Hematopoietic multipotent progenitor cell treated with erythropoietin and hydrocortisone succinate and interleukin-3 and kit ligand, for 6 days (in vitro differentiated cells): ENCODE measurements around the gene REC8.

Experiments
- DNase-seq: peaks from one replicate; pipeline ENCODE4 v3.0.0-alpha.2; 2015

The REC8 gene

GRCh38 chr14:24138396-24139271, 33.2 kb upstream of the REC8 start:
- DNase-seq: no peak

DNA sequence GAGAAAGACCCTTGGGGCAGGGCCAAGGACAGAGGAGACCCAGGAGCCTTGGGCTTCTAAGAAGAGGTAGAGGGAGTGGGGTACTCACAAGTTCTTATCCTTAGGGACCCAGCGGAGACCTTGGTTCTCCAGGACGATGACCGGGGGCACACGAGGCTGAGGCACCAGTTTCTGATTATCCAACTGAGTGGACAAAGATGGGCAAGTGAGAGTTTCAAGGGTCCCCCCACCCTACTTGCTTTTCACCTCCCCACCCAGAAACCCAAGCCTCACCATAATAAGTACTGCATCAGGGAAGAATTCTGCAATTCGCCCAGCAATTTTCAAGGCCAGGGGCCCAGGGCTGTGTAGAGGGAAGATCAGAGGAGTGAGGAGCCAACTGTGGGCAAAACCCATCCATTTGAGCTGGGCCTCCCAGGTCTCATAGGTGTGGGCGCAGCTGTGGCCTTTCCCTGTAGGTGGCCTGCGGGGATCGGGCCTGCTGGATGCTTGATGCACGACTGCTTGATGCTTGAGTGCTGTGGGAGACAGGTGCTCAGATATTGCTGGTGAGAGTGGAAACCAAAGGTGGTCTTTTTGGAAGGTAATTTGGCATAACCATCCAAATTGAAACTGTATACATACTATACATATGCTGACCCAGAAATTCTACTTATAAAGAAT, 32.5 kb upstream of the REC8 start:
- peak; percentile 25 for DNase-seq

DNA sequence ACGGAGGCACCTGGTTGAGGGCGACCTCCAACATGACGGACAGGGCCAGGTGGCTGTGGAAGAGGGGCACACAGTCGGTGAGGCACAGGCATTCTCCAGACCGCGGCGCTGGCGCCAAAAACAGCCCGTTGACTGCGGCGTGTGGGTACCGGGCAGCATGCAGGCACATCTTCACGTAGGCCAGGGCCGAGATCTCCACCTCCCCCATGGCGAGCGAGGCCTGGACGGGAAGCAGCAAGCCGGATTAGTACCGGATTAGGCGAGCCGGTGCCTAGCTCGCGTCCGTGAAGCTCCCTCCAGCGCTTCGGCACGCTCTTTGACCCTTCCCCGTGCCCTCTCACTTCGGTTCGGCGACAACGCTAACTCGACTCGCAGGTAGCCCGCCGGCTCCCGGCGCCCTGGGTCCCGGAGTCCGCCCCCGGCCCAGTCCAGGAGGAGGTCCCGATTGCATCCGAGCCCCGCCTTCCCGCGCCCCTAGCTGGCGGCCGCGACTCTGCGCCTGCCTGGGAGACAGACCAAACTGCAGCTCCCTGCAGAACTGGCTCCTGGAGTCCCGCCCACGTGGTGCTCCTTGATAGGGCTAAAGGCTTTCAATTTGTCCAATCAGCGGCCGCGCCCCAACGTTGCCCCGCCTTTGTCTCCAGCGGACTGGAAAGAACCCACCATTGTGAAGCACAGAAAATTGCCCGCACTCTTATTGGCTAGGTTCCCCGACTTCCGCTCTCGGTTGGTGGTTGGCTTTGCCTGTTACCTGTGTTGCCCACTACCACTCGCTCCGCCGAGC, 30.6 kb upstream of the REC8 start, which contains the start of gene EMC9:
Gene EMC9, minus strand, starts transcription at position 495 of the 784 bp plus-strand sequence. Its CDS starts 287 bp downstream, at position 208.
- DNase-seq: peak; percentile 100

DNA sequence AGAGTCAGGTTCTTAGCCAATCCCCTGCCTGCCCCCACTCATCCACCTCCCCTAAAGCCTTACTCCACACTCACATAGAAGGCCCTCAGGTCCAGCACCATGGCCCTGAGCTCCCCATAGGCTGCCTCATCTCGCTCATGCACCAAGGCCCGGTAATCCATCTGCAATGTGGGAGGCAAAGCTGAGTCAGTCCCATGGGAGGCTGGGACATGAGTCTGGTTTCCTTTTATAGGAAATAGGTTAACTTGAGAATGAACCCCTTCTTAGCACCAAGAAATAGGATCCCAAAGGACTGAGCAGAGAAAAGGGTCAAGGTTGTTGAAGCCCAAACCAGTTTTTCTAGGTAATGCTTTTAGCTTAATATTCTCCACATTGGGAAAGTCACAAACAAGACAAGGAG, 28.4 kb upstream of the REC8 start:
- DNase-seq: no peak

- DNase-seq: no peak
These were observed 27.4 kb upstream of the REC8 start for GRCh38 chr14:24144451-24144850.

DNA sequence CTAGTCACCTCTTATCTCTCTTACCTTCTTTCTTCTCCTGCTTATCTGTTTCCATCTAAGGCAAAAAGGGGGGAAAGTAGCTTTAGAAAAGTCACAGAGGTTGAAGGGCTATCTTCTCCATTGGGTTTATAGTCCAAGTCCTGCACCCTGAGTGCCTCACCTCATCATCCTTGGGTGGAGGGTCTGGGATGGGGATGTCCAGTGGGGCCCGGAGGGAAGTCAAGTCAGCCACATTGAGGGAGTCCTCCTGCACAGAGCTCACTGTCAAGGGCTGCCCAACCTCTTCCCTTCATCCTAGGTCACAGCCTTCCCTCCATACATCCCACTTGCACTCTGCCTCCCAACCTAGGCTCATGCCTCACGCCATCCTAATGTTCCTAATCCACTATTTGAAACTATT, 26.7 kb upstream of the REC8 start:
- no peak for DNase-seq

DNA sequence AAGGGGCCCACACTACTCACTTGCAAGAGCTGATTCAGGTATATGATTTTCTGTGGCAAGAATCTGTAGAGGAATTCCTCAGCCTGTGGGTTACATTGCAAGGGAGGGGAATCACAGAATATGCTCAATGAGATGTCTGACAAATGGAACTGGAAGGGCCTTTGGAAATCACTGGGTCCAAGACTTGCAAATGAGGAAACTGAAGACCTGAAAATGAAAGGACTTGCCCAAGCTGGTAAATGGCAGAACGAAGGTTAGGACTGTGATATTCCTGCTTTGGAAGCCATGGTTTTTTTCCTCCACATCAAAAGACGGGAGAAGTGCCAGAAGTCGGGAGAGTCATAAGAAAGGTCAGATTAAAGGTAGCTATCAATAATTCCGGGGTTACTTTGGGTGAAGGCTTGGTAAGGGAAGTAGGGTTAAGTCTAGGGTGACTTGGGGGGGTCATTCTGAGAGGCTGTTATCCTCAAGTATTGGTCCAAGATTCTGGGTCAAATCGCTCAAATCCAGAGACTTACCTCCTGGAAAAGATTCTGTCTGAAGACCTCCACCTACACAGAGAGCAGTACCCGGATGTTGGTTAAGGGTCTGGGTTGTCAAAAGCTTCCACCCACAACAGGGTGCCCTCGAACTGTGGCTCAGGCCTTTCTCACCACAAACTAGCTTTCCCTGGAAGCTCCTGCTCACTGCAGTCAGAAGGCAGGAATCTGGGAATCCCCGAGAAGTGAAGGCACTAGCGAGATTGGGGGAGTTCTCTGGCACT, 26.0 kb upstream of the REC8 start:
- no peak for DNase-seq

- DNase-seq: peak; percentile 97
These were observed 25.4 kb upstream of the REC8 start, which contains the start of gene PSME2 for GRCh38 chr14:24146453-24146977. Gene PSME2 (minus strand): TSS chr14:24146610. CDS start chr14:24146581, 29 bp downstream.

DNA sequence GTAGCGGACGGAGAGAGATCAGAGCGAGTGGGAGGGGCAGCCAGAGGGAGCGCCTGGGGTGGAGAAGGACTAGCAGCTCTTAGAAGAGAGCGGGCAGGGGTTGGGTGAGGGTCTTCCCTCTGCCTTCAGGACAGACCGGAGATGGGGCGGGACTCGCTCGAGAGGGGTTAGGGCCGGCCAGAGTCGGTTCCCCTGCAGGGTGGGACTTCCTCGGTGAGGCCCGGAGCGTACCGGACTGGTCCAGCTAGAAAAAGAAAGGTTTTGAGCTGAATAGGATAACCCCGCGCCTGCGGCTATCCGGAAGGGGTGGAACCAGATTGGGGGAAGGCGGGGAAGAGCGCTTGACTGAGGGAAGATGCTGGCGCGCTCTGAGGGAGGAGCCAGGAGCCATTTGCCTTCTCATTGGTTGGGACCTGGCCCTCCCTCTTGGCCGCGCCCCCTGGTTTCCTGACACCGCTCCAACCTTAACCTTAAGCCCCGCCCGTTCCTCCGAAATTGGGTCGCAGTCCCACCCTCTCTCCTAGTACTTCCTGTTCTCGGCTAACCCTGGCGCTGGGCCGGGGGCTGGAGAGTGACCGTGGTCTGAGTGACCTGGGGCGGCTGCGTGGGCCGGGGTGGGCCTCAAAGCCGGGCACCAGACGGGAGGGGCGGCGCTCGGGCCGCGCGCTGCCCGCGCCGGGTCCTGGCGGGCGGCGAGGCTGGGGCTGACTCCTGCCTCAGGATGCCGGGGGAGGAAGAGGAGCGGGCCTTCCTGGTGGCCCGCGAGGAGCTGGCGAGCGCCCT, 24.7 kb upstream of the REC8 start, which contains the start of gene RNF31:
Gene RNF31, plus strand, starts transcription at position 521 of the 783 bp plus-strand sequence. Its CDS starts 201 bp downstream, at position 722.
- peak; percentile 100 for DNase-seq

DNA sequence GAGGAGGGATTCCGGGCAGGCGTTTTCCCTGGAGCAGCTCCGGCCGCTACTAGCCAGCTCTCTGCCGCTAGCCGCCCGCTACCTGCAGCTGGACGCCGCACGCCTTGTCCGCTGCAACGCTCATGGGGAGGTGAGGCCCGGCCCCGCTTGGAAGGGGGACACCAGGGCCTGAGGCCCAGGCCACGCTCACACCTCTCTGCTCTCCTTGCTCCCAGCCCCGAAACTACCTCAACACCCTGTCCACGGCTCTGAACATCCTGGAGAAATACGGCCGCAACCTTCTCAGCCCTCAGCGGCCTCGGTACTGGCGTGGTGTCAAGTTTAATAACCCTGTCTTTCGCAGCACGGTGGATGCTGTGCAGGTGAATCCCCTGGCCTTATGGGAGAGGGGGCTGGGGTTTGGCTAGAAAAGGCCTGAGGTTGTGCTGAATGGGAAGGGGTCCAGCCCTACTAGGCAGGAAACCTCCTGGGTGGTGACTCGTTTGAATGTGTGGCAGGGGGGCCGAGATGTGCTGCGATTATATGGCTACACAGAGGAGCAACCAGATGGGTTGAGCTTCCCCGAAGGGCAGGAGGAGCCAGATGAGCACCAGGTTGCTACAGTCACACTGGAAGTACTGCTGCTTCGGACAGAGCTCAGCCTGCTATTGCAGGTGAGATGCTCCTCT, 24.0 kb upstream of the REC8 start:
- DNase-seq: peak; percentile 40

DNA sequence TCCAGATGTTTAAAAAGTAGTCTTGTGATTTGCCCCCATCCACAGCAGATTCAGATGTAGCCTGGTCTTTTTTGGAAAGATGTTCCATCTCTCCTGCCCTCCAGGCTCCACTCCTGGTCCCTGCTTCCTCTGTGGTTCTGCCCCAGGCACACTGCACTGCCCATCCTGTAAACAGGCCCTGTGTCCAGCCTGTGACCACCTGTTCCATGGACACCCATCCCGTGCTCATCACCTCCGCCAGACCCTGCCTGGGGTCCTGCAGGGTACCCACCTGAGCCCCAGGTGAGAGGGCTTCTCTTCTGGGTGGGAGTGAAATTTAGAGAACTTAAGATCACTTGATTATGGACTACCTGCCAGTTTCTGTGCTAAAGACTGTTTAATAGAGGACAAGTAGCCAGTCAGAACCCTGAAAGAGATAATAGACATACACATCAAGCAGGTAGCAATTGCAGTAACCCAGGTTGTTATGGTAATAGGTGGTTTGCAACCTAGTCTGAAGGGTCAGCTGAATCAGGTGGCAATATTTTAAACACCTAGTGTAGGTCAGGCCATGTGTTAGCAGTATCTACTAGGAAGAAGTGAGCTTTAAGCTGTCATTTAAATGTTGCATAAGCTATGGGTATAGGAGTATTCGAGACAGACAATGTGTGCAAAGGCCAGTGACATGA, 22.4 kb upstream of the REC8 start:
- DNase-seq: no peak

- no peak for DNase-seq
These were observed 21.8 kb upstream of the REC8 start for GRCh38 chr14:24150061-24150460.

DNA sequence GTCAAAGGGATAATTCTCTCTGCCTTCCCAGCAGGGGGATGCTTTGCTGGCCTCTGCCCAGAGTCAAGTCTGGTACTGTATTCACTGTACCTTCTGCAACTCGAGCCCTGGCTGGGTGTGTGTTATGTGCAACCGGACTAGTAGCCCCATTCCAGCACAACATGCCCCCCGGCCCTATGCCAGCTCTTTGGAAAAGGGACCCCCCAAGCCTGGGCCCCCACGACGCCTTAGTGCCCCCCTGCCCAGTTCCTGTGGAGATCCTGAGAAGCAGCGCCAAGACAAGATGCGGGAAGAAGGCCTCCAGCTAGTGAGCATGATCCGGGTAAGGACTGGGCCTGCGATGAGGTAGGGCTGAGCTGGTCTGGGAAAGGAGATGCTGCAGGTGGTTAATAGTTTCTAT, 21.3 kb upstream of the REC8 start:
- DNase-seq: no peak

- DNase-seq: no peak
These were observed 20.9 kb upstream of the REC8 start for GRCh38 chr14:24150993-24151392.

GRCh38 chr14:24151404-24152080, 20.3 kb upstream of the REC8 start:
- no peak for DNase-seq

DNA sequence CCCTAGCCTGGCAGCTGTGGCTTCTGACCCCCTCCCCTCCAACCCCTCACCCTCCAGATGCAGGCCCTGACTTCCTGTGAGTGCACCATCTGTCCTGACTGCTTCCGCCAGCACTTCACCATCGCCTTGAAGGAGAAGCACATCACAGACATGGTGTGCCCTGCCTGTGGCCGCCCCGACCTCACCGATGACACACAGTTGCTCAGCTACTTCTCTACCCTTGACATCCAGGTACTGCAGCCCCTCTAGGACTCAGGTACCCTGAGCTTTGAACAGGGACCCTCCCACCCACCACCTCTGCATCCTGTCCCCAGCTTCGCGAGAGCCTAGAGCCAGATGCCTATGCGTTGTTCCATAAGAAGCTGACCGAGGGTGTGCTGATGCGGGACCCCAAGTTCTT, 16.8 kb upstream of the REC8 start:
- DNase-seq: no peak

DNA sequence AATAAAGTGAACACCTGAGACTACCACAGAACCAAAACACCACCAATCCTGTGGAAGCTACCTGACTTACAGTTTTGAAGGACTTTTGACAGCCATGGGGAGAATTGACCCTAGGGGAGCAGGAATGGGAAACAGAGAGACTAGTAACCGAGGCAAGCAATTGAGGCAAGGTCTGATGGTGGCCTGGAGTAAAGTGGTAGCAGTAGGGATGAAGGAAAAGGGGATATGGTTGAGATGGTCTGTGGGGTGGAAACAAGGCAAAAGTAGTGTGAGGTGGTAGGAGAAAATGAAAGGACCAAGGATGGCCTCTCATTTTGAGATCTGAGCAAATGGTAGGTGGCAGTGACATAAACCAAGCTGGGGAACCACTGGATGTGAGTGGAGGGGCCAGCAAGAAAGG, 15.0 kb upstream of the REC8 start:
- DNase-seq: no peak

DNA sequence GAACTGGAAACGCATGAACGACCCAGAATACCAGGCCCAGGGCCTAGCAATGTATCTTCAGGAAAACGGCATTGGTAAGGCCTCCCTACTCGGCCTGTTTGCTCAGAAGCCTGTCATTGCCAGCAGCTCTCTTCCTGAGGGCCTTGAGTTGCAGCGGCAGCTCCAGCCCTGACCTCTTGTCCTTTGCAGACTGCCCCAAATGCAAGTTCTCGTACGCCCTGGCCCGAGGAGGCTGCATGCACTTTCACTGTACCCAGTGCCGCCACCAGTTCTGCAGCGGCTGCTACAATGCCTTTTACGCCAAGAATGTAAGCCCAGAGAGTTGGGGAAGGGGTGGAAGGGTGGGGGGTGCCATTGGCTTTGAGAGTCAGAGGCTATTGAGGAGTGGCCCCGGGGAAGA, 14.5 kb upstream of the REC8 start:
- no peak for DNase-seq

GRCh38 chr14:24159777-24160498, 11.9 kb upstream of the REC8 start:
- no peak for DNase-seq
